PC-3 (cell line): ENCODE data around the gene HOXC11.

Experiments used
- CTCF ChIP-seq: fragments of 300-600 bp; sonication (generic); conservative IDR thresholded peaks from 2 replicates; pipeline ENCODE4 v1.5.1; 2017; ENCODE audit warnings: antibody characterized with exemption, low read depth, mild to moderate bottlenecking, low read length
- EZH2 ChIP-seq: fragments of 300-600 bp; sonication (generic); IDR thresholded peaks from one replicate; pipeline ENCODE4 v1.6.1; 2017; ENCODE audit warnings: antibody characterized with exemption, mild to moderate bottlenecking, low read length; ENCODE audit not compliant: unreplicated experiment
- EZH2phosphoT487 ChIP-seq: fragments of 300-600 bp; sonication (generic); IDR thresholded peaks from 2 replicates; pipeline ENCODE4 v1.6.1; 2018; ENCODE audit warnings: mild to moderate bottlenecking, antibody characterized with exemption, low read length, borderline replicate concordance

- TF ChIP-seq CTCF = no peak
- TF ChIP-seq EZH2phosphoT487 = no peak
- no peak for TF ChIP-seq EZH2
Measured at GRCh38 chr12:53969588-53970259, 3.2 kb upstream of the HOXC11 start.
